Measurements from ENCODE around the gene CSTF2T. TPM values are rescaled to one million over a fixed set of nuclear protein-coding genes. Genes with fewer than 3 reads are reported as not detected.

The CSTF2T gene
- total and polyA plus RNA-seq, 2 of the 13 experiments (the other 11 are each of a cell fraction or from before 2014, with no cell fraction given), result 1.4 to 7.2 TPM

DNA sequence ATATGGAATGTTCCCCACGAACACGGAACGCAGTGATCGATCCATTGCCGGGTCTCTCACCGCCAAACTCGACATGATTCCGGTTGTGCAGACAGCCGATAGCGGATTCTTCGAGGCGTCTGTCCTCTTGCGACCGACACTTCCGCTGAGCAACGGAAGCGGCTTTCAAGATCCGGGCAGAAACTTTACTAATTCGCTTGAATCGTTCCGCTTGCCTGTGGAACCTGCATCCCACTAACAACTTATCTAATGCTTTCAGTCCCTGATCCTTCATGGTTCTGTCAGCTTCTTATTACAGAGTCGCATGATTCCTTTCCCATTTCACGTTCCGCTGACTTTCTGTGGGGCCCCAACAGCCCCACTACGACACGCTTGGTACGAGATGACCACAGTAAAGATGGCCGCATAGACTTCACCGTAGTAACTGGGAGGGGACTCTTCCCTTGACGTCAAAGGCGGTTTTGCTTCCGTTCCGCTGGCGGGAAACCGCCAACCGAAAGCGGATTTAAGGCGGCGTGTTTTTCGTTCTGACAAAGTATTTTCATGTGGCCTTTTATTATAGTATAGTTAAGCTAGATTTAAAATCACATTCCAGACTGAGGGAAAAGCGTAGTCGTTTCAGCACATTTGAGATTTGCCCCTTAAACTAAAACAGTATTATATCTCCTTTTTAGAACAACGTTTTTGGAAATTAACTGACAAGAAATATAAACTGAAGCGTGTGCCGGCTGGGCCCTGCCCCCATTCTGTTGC is at the start of gene CSTF2T (continued):
- TF ChIP-seq, protein P1, sequence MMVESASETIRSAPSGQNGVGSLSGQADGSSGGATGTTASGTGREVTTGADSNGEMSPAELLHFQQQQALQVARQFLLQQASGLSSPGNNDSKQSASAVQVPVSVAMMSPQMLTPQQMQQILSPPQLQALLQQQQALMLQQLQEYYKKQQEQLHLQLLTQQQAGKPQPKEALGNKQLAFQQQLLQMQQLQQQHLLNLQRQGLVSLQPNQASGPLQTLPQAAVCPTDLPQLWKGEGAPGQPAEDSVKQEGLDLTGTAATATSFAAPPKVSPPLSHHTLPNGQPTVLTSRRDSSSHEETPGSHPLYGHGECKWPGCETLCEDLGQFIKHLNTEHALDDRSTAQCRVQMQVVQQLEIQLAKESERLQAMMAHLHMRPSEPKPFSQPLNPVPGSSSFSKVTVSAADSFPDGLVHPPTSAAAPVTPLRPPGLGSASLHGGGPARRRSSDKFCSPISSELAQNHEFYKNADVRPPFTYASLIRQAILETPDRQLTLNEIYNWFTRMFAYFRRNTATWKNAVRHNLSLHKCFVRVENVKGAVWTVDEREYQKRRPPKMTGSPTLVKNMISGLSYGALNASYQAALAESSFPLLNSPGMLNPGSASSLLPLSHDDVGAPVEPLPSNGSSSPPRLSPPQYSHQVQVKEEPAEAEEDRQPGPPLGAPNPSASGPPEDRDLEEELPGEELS (CRISPR knock-in tag; IDR thresholded peaks at IDR 0.05), result 0 out of 2 replicates have a peak, but pooled peaks have one; percentile 9
- TF ChIP-seq GABPA (IDR thresholded peaks at IDR 0.05; ENCODE audit: low read depth, low read length), result peak; percentile 83
- peak; percentile 97 for TF ChIP-seq GABPA (CRISPR knock-in tag; IDR thresholded peaks at IDR 0.05; ENCODE audit: low read depth)
- no peak; the same call in 1 of the 2 replicates for TF ChIP-seq KMT2A (CRISPR knock-in tag; IDR thresholded peaks at IDR 0.05)
- peak; percentile 83 for TF ChIP-seq PHF8 (CRISPR knock-in tag; IDR thresholded peaks at IDR 0.05)
- TF ChIP-seq TBX3 (IDR thresholded peaks at IDR 0.05; ENCODE audit: borderline replicate concordance), result no peak
- no peak for TF ChIP-seq ZIK1 (CRISPR knock-in tag; IDR thresholded peaks at IDR 0.05; ENCODE audit: borderline replicate concordance, low read depth)
- TF ChIP-seq SMAD1 (CRISPR knock-in tag; IDR thresholded peaks at IDR 0.05; ENCODE audit: borderline replicate concordance, low read depth), result no peak
- peak; percentile 37; the same call in 1 of the 2 replicates for TF ChIP-seq KLF12 (CRISPR knock-in tag; IDR thresholded peaks at IDR 0.05; ENCODE audit: borderline replicate concordance)
- TF ChIP-seq HOXD1 (CRISPR knock-in tag; IDR thresholded peaks at IDR 0.05), result no peak
- TF ChIP-seq SP5 (CRISPR knock-in tag; IDR thresholded peaks at IDR 0.05; ENCODE audit: borderline replicate concordance, low read depth), result no peak
- no peak for TF ChIP-seq HDAC6 (IDR thresholded peaks at IDR 0.05; ENCODE audit: low read depth, low read length)
- no peak for TF ChIP-seq PAX8 (CRISPR knock-in tag; IDR thresholded peaks at IDR 0.05; ENCODE audit: borderline replicate concordance)
- TF ChIP-seq, protein P2, sequence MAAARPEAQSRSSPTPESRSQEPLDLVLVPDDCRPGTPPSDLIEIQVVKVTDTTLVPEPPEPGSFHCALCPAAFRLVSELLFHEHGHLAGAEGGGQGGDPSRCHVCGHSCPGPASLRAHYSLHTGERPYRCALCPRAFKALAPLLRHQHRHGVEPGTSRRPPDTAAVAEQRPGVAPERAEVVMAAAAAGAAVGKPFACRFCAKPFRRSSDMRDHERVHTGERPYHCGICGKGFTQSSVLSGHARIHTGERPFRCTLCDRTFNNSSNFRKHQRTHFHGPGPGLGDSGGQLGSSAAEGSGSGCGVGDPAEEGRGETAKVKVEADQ (CRISPR knock-in tag; IDR thresholded peaks at IDR 0.05; ENCODE audit: borderline replicate concordance), result no peak
- TF ChIP-seq SP1 (IDR thresholded peaks at IDR 0.05), result no peak
- TF ChIP-seq SP1 (CRISPR knock-in tag; IDR thresholded peaks at IDR 0.05), result peak; percentile 52
- 0 out of 2 replicates have a peak, but pooled peaks have one; percentile 35 for TF ChIP-seq TIGD3 (CRISPR knock-in tag; IDR thresholded peaks at IDR 0.05; ENCODE audit: borderline replicate concordance)
- peak; percentile 45; the same call in 1 of the 2 replicates for TF ChIP-seq IRF2 (CRISPR knock-in tag; IDR thresholded peaks at IDR 0.05)
- TF ChIP-seq HCFC1 (IDR thresholded peaks at IDR 0.05; ENCODE audit: low read depth, low read length), result peak; percentile 66
- TF ChIP-seq ZNF619 (CRISPR knock-in tag; IDR thresholded peaks at IDR 0.05), result no peak
- TF ChIP-seq, protein P3, sequence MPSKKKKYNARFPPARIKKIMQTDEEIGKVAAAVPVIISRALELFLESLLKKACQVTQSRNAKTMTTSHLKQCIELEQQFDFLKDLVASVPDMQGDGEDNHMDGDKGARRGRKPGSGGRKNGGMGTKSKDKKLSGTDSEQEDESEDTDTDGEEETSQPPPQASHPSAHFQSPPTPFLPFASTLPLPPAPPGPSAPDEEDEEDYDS (CRISPR knock-in tag; IDR thresholded peaks at IDR 0.05), result no peak
- no peak for TF ChIP-seq NFYC (CRISPR knock-in tag; IDR thresholded peaks at IDR 0.05)
- TF ChIP-seq POGZ (CRISPR knock-in tag; IDR thresholded peaks at IDR 0.05), result peak; percentile 74
- peak; percentile 96 for TF ChIP-seq HOXA3 (CRISPR knock-in tag; IDR thresholded peaks at IDR 0.05)
- no peak for TF ChIP-seq ZNF644 (CRISPR knock-in tag; IDR thresholded peaks at IDR 0.05; ENCODE audit: low read depth)
- no peak for TF ChIP-seq ZFP41 (CRISPR knock-in tag; IDR thresholded peaks at IDR 0.05; ENCODE audit: borderline replicate concordance)
- peak; percentile 50; the same call in 1 of the 2 replicates for TF ChIP-seq TSC22D2 (CRISPR knock-in tag; IDR thresholded peaks at IDR 0.05; ENCODE audit: borderline replicate concordance)
- TF ChIP-seq PHF5A (CRISPR knock-in tag; IDR thresholded peaks at IDR 0.05; ENCODE audit: low read depth, unreplicated experiment), result no peak
- TF ChIP-seq ZNF792 (CRISPR knock-in tag; IDR thresholded peaks at IDR 0.05), result no peak
